ENCODE data around the gene LBX2. TPM values are rescaled to one million over a fixed set of nuclear protein-coding genes. Genes with fewer than 3 reads are reported as not detected.

LBX2 gene
- total RNA-seq, 1 donor from 2014 or later, result 0.43 TPM

Other genes starting within 250 kb of the LBX2 start
- 1.1 TPM for gene SLC4A5, start 156.2 kb downstream of the LBX2 start, total RNA-seq
- 182 TPM for gene DCTN1, start 119.3 kb downstream of the LBX2 start, total RNA-seq
- 1.1 TPM for gene C2orf81, start 78.0 kb downstream of the LBX2 start, total RNA-seq
- 3.0 TPM for gene WDR54, start 77.9 kb downstream of the LBX2 start, total RNA-seq
- gene RTKN, start 57.7 kb downstream of the LBX2 start, total RNA-seq, result 16.4 TPM
- 15.7 TPM for gene INO80B, start 44.5 kb downstream of the LBX2 start, total RNA-seq
- 44.3 TPM for gene WBP1, start 41.2 kb downstream of the LBX2 start, total RNA-seq
- gene MOGS, start 34.2 kb downstream of the LBX2 start, total RNA-seq, result 20.7 TPM
- 167 TPM for gene MRPL53, start 26.9 kb downstream of the LBX2 start, total RNA-seq
- gene CCDC142, start 16.6 kb downstream of the LBX2 start, total RNA-seq, result 8.3 TPM
- 12.2 TPM for gene TTC31, start 16.5 kb downstream of the LBX2 start, total RNA-seq
- gene PCGF1, start 8.1 kb upstream of the LBX2 start, total RNA-seq, result 26.7 TPM
- not detected for gene TLX2, start 14.8 kb upstream of the LBX2 start, total RNA-seq
- gene DQX1, start 26.6 kb upstream of the LBX2 start, total RNA-seq, result not detected
- 53.7 TPM for gene AUP1, start 30.1 kb upstream of the LBX2 start, total RNA-seq
- gene HTRA2, start 30.3 kb upstream of the LBX2 start, total RNA-seq, result 29.2 TPM
- gene LOXL3, start 54.3 kb upstream of the LBX2 start, total RNA-seq, result 4.8 TPM
- gene DOK1, start 55.1 kb upstream of the LBX2 start, total RNA-seq, result 4.9 TPM
- gene M1AP, start 148.7 kb upstream of the LBX2 start, total RNA-seq, result not detected
- 3.7 TPM for gene SEMA4F, start 154.6 kb upstream of the LBX2 start, total RNA-seq

Data from Right ventricle myocardium inferior (tissue), 1 donor.